SK-N-SH (cell line): ENCODE data around the gene ZFAND2A.

Source experiments
- RCOR1 ChIP-seq: fragments of 150-350 bp; IDR thresholded peaks from 2 replicates; pipeline ENCODE4 v1.6.1; 2017; ENCODE audit warnings: antibody characterized with exemption, low read length
- TF ChIP-seq, protein P1 (sequence below): fragments of 200-600 bp; sonication (generic); IDR thresholded peaks from 2 replicates; pipeline ENCODE4 v1.6.1; 2017; ENCODE audit warnings: antibody characterized with exemption, mild to moderate bottlenecking, moderate library complexity

DNA sequence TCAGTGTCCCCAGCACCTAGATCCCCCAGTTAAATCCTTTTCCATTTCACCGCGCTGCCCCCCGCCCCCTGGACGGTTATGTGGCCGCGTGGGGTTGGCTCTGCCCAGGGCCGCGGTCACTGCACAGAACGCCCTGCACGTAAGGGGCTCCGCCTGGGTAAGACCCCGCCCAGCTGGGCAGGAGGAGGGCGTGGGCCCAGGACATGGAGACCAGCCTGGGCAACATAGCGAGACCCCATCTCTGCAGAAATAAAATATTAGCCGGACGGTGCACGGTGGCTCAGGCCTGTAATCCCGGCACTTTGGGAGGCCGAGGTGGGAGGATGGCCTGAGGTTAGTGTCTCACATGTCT, 650 bp upstream of the ZFAND2A start:
- TF ChIP-seq RCOR1, result no peak
- TF ChIP-seq, protein P1, sequence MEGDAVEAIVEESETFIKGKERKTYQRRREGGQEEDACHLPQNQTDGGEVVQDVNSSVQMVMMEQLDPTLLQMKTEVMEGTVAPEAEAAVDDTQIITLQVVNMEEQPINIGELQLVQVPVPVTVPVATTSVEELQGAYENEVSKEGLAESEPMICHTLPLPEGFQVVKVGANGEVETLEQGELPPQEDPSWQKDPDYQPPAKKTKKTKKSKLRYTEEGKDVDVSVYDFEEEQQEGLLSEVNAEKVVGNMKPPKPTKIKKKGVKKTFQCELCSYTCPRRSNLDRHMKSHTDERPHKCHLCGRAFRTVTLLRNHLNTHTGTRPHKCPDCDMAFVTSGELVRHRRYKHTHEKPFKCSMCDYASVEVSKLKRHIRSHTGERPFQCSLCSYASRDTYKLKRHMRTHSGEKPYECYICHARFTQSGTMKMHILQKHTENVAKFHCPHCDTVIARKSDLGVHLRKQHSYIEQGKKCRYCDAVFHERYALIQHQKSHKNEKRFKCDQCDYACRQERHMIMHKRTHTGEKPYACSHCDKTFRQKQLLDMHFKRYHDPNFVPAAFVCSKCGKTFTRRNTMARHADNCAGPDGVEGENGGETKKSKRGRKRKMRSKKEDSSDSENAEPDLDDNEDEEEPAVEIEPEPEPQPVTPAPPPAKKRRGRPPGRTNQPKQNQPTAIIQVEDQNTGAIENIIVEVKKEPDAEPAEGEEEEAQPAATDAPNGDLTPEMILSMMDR, result no peak
